ENCODE measurements around the gene RMI2.

RMI2 gene

DNA sequence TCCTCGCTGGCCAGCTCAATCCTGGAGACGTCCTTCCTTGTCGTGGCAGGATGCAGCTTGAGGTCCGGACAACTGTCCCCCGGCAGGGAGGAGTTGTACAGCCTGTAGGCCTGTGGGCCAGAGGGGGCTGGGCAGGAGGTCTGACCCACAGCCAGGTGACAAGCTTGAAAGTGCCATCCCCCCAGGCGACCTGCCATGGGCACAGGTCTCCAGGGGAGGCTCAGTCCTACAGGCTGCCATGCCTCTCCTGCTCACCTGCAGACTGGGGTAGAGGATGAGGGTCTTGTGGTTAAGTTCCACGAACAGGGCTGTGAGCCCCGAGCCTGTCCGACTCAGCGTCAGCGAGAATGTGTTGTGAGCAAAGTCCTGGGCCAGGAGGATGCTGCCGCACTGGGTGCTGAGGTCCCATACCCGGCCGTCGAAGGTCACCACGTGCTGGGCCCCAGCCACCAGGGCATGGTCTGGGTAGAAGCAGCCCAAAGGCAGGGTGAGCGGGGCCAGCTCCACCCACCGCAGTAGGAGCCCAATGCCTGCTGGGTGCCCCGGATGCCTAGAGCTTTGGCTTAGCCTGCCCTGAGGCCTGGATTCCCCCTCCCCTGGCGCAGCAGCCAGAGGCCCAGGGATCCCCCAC, 39.8 kb downstream of the RMI2 start:
- no peak overlapping the region for H3K27ac ChIP-seq (ENCODE audit: insufficient read depth, low read depth, low read length, poor library complexity, severe bottlenecking)
- no peaks in the 10 kb centered on the region for H3K27me3 ChIP-seq (ENCODE audit: control insufficient read depth, insufficient read depth, low read length, poor library complexity, severe bottlenecking)
- no peaks in the 10 kb centered on the region for H3K36me3 ChIP-seq (ENCODE audit: control insufficient read depth, insufficient read depth, low read length)
- H3K9me3 ChIP-seq (ENCODE audit: control insufficient read depth, low read length), result no peaks in the 10 kb centered on the region
- 88 to 91% methylated on average over 20 of the region's 20 CpGs for WGBS, 2 experiments
- no peak overlapping the region for H3K4me3 ChIP-seq (ENCODE audit: insufficient read depth, low read depth, low read length)
- H3K4me1 ChIP-seq (ENCODE audit: control insufficient read depth, insufficient read depth, low read length), result peaks cover 2% of the 10 kb centered on the region

DNA sequence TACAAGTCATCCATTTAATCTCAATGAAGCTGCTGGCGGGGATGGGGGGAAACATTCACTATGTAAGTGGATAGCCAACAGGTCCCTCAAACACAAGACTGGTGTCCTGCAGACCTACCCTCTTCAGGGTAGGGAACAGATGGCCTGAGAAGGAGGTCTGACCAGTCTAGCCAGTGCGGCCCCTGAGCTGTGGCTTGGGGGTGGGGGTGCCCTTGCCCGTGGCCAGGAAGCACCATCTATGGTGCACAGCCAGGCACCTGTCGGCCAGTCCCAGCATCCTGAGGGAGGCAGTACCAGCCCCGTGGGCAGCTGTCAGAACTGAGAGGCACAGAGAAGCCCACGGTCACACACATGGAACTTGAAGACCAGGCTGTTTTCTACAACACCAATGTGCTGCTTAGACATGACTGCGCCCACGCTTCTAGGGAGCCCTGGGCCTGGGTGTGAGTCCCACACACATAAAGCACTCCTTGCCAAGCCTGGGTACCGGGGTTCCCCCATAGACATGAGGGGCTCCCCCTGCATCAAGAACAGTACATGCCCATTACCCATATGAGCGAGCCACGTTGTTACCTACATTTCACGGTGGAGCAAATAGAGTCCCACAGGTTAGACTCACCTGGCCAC, 40.9 kb downstream of the RMI2 start:
- no peak overlapping the region for H3K27ac ChIP-seq (ENCODE audit: insufficient read depth, low read depth, low read length, poor library complexity, severe bottlenecking)
- 93 to 97% methylated on average over 12 of the region's 12 CpGs for WGBS, 2 experiments
- H3K4me3 ChIP-seq (ENCODE audit: insufficient read depth, low read depth, low read length), result no peak overlapping the region
- no peaks in the 10 kb centered on the region for H3K9me3 ChIP-seq (ENCODE audit: control insufficient read depth, low read length)
- H3K4me1 ChIP-seq (ENCODE audit: control insufficient read depth, insufficient read depth, low read length), result peaks cover 13% of the 10 kb centered on the region
- no peaks in the 10 kb centered on the region for H3K27me3 ChIP-seq (ENCODE audit: control insufficient read depth, insufficient read depth, low read length, poor library complexity, severe bottlenecking)
- no peaks in the 10 kb centered on the region for H3K36me3 ChIP-seq (ENCODE audit: control insufficient read depth, insufficient read depth, low read length)

GRCh38 chr16:11386791-11387546, 41.7 kb downstream of the RMI2 start:
- no peaks in the 10 kb centered on the region for H3K9me3 ChIP-seq (ENCODE audit: control insufficient read depth, low read length)
- no peak overlapping the region for H3K27ac ChIP-seq (ENCODE audit: insufficient read depth, low read depth, low read length, poor library complexity, severe bottlenecking)
- H3K27me3 ChIP-seq (ENCODE audit: control insufficient read depth, insufficient read depth, low read length, poor library complexity, severe bottlenecking), result no peaks in the 10 kb centered on the region
- no peak overlapping the region for H3K4me3 ChIP-seq (ENCODE audit: insufficient read depth, low read depth, low read length)
- peaks cover 15% of the 10 kb centered on the region for H3K4me1 ChIP-seq (ENCODE audit: control insufficient read depth, insufficient read depth, low read length)
- no peaks in the 10 kb centered on the region for H3K36me3 ChIP-seq (ENCODE audit: control insufficient read depth, insufficient read depth, low read length)
- WGBS, 2 experiments, result 42 to 45% methylated on average over 22 of the region's 22 CpGs

DNA sequence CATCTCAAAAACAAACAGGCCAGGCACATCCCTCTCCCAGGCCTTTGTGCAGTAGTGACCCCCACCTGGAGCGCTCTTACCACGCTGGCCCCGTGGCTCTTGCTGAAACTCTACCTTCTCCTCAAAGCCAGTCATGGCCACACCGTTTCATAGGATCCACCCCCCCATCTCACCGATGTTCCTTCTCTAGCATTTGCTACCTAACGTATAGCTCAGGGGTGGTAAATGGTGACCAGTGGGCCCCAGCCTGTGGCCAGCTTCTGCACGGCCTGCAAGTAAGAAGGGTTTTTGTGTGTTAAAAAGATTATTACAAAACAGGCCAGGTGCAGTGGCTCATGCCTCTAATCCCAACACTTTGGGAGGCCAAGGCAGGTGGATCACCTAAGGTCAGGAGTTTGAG, 43.8 kb downstream of the RMI2 start:
- no peaks in the 10 kb centered on the region for H3K9me3 ChIP-seq (ENCODE audit: control insufficient read depth, low read length)
- 77 to 85% methylated on average over 7 of the region's 7 CpGs for WGBS, 2 experiments
- no peaks in the 10 kb centered on the region for H3K27me3 ChIP-seq (ENCODE audit: control insufficient read depth, insufficient read depth, low read length, poor library complexity, severe bottlenecking)
- no peak overlapping the region for H3K4me3 ChIP-seq (ENCODE audit: insufficient read depth, low read depth, low read length)
- peaks cover 15% of the 10 kb centered on the region for H3K4me1 ChIP-seq (ENCODE audit: control insufficient read depth, insufficient read depth, low read length)
- H3K27ac ChIP-seq (ENCODE audit: insufficient read depth, low read depth, low read length, poor library complexity, severe bottlenecking), result no peak overlapping the region
- no peaks in the 10 kb centered on the region for H3K36me3 ChIP-seq (ENCODE audit: control insufficient read depth, insufficient read depth, low read length)

DNA sequence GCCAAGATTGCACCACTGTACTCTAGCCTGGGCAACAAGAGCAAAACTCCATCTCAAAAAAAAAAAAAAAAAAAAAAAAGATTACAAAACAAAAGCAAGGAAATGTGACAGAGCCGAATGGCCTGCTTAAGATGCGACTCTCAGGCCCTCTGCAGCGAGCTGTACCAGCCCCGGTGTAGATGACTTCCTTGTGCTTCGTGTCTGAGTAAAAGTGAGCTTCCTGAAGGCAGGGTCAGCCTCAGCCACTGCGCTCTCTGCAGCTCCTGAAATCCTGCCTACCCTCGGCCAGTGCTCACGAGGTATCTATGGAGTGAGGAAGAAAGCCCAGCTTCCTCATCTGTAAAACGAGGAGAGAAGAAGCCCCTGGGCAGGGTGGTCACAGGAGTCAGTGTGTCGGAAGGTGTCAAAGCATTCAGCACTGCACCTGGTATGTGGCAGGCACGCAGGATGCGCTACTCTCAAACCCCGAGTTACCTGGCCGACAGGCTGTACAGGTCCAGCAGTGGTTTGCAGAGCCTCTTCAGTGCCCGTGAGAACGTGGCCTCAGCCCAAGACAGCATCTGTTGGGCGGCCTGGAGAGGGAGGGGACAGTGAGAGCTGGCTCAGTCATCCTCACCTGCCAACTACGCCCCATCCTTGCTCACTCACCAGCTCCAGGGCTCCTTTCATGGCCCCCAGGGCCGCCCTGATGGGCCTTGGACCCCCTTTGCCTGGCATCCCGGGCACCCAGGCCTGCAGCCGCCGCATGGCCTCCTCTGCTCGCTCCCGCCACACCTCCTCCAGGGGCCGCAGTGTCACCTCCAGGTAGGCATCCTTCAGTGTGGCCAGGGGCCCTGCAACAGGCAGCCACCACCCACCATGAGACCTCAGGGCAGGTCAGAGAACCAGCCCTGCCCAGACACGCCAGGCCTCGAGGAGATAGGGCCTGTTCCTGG, 44.6 kb downstream of the RMI2 start:
- Histone ChIP-seq H3K4me1 (ENCODE audit: control insufficient read depth, insufficient read depth, low read length) (peaks cover 15% of the 10 kb centered on the region), H3K27ac (ENCODE audit: insufficient read depth, low read depth, low read length, poor library complexity, severe bottlenecking) (no peak overlapping the region), H3K9me3 (ENCODE audit: control insufficient read depth, low read length) (no peaks in the 10 kb centered on the region), H3K36me3 (ENCODE audit: control insufficient read depth, insufficient read depth, low read length) (no peaks in the 10 kb centered on the region), H3K27me3 (ENCODE audit: control insufficient read depth, insufficient read depth, low read length, poor library complexity, severe bottlenecking) (no peaks in the 10 kb centered on the region), H3K4me3 (ENCODE audit: insufficient read depth, low read depth, low read length) (no peak overlapping the region)
- 89 to 93% methylated on average over 27 of the region's 27 CpGs for WGBS, 2 experiments

DNA sequence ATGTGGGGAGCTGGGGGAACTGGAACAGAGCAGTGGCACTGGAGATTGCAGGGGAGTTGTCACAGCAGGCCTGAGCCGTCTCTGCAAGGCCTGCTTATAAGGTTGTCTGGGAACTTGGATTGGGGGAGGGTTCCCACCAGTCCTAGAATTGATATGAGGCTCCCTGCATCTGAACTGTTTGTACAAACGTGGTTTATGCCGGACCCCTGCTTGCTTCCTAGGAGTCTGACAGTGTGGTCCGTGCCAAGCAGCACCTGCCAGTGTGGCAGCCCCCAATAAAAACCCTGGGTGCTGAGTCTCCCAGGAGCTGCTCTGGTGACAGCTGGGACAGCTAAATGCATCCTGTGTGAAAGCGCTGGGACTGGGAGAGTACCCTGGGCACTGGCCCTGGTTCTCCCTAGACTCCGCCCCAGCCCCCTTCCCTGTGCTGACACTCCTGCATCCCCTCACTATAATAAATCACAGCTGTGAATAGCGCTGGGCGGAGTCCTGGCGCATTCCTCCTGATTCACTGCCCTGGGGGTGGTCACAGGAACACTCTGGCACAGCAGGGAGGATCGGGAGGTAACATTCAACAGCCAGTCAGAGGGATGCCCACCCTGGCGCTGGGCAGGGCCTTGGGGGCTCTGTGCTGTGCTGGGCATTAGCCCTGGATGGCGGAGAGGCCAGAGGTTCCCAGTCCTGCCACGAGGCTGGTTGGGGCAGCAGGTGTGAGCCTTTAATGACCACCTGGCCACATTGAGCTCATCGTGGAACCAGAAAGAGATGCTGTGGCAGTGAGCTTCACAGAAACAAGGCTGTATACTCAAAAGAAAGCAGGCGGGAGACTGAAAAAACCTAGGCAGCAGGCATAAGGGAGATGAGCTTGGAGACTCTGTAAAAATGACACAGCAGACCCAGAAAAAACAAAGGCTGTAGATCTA, 45.6 kb downstream of the RMI2 start:
- Histone ChIP-seq H3K9me3 (ENCODE audit: control insufficient read depth, low read length) (no peaks in the 10 kb centered on the region), H3K27ac (ENCODE audit: insufficient read depth, low read depth, low read length, poor library complexity, severe bottlenecking) (no peak overlapping the region), H3K36me3 (ENCODE audit: control insufficient read depth, insufficient read depth, low read length) (no peaks in the 10 kb centered on the region), H3K4me1 (ENCODE audit: control insufficient read depth, insufficient read depth, low read length) (peaks cover 15% of the 10 kb centered on the region), H3K27me3 (ENCODE audit: control insufficient read depth, insufficient read depth, low read length, poor library complexity, severe bottlenecking) (no peaks in the 10 kb centered on the region), H3K4me3 (ENCODE audit: insufficient read depth, low read depth, low read length) (no peak overlapping the region)
- WGBS, 2 experiments, result 55 to 63% methylated on average over 15 of the region's 15 CpGs

DNA sequence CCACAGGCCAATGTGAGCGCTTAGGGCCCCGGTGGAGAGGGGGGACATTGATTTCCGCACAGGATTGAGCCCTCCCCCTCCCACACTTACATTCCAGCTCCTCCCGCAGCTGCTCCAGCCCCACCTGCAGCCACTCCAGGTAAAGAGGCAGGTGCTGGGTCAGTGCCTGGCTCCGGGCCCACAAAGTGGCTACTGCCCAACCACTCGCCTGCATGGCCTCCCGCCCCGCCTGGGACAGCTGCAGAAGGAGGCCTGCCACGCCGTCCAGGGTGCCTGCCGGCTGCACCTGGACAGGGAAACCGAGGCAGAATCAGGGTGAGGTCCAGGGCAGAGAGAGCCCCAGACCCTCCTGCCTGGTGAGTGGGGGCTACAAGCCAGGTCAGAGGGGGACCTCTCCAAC, 46.3 kb downstream of the RMI2 start:
- Histone ChIP-seq H3K4me3 (ENCODE audit: insufficient read depth, low read depth, low read length) (no peak overlapping the region), H3K4me1 (ENCODE audit: control insufficient read depth, insufficient read depth, low read length) (peaks cover 15% of the 10 kb centered on the region), H3K27me3 (ENCODE audit: control insufficient read depth, insufficient read depth, low read length, poor library complexity, severe bottlenecking) (no peaks in the 10 kb centered on the region), H3K9me3 (ENCODE audit: control insufficient read depth, low read length) (no peaks in the 10 kb centered on the region), H3K36me3 (ENCODE audit: control insufficient read depth, insufficient read depth, low read length) (no peaks in the 10 kb centered on the region), H3K27ac (ENCODE audit: insufficient read depth, low read depth, low read length, poor library complexity, severe bottlenecking) (no peak overlapping the region)
- WGBS, 2 experiments, result 82 to 83% methylated on average over 12 of the region's 12 CpGs

GRCh38 chr16:11392041-11392581, 46.9 kb downstream of the RMI2 start:
- Histone ChIP-seq H3K4me1 (ENCODE audit: control insufficient read depth, insufficient read depth, low read length) (peaks cover 15% of the 10 kb centered on the region), H3K27ac (ENCODE audit: insufficient read depth, low read depth, low read length, poor library complexity, severe bottlenecking) (no peak overlapping the region), H3K36me3 (ENCODE audit: control insufficient read depth, insufficient read depth, low read length) (no peaks in the 10 kb centered on the region), H3K4me3 (ENCODE audit: insufficient read depth, low read depth, low read length) (no peak overlapping the region), H3K9me3 (ENCODE audit: control insufficient read depth, low read length) (no peaks in the 10 kb centered on the region), H3K27me3 (ENCODE audit: control insufficient read depth, insufficient read depth, low read length, poor library complexity, severe bottlenecking) (no peaks in the 10 kb centered on the region)
- WGBS, 2 experiments, result 93% methylated on average over 19 of the region's 19 CpGs

DNA sequence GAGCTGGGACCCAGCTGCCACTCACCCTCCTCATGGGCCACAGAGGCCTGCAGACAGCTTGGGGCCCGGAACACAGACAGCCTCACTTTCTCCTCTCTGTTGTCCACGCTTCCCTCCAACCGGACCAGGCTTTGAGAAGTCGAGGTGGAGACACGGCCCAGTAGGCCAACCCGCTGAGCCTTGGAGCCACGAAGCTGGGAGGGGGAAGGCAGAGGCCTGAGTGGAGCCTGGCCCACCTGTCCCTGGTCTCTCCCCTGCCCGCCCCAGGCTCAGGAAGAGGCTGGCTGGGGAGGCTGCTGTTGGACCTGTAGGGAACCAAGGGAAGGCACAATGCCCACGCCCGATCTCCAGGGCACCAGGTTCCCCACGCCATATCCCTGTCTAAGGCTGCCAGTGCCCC, 48.1 kb downstream of the RMI2 start:
- no peak overlapping the region for H3K27ac ChIP-seq (ENCODE audit: insufficient read depth, low read depth, low read length, poor library complexity, severe bottlenecking)
- no peak overlapping the region for H3K4me3 ChIP-seq (ENCODE audit: insufficient read depth, low read depth, low read length)
- WGBS, 2 experiments, result 93 to 95% methylated on average over 11 of the region's 11 CpGs

More for the DNA sequence above, 48.1 kb downstream of the RMI2 start:
- Histone ChIP-seq H3K9me3 (ENCODE audit: control insufficient read depth, low read length) (no peaks in the 10 kb centered on the region), H3K4me1 (ENCODE audit: control insufficient read depth, insufficient read depth, low read length) (peaks cover 15% of the 10 kb centered on the region), H3K36me3 (ENCODE audit: control insufficient read depth, insufficient read depth, low read length) (no peaks in the 10 kb centered on the region), H3K27me3 (ENCODE audit: control insufficient read depth, insufficient read depth, low read length, poor library complexity, severe bottlenecking) (no peaks in the 10 kb centered on the region)
